Endothelial cell of umbilical vein (primary cell): ENCODE results near the gene INSRR. TPM values are rescaled to one million over a fixed set of nuclear protein-coding genes. Genes with fewer than 3 reads are reported as not detected.

Experiments
- BruUV-seq: library from RNA; stranded (reverse); fragments of 400-500 nt; replicated peaks from 2 replicates; lab custom pipeline; 2021; lab: Mats Ljungman, UMichigan
- CTCF ChIA-PET: fragments of 300-600, 350-600 bp; sonication (Branson Sonifier 250); formaldehyde crosslinking; loops from one replicate; lab custom pipeline; 2021; ENCODE audit warnings: antibody characterized with exemption, inconsistent platforms; lab: Charles Lee
- POLR2A ChIA-PET: fragments of 300-600, 350-600 bp; sonication (Branson Sonifier 250); formaldehyde crosslinking; loops from one replicate; lab custom pipeline; 2021; ENCODE audit warnings: antibody characterized with exemption, inconsistent platforms; lab: Charles Lee
- DNase-seq: peaks from one replicate; pipeline ENCODE4 v3.0.0-alpha.2; 2011; ENCODE audit warnings: low read depth, low spot score
- FAIRE-seq: peaks from 2 replicates; lab custom pipeline; 2011; peaks lifted over from hg19 to GRCh38; lab: Jason Lieb, UNC
- H2AFZ ChIP-seq: 2 replicates; pipeline ENCODE4 v1.6.0; 2012; ENCODE audit warnings: low read depth, low read length, control low read depth, inconsistent platforms
- H3K27ac ChIP-seq: 2 replicates; pipeline ENCODE4 v1.5.1; 2011; ENCODE audit warnings: low read depth, mild to moderate bottlenecking, control low read depth, low read length, moderate library complexity; ENCODE audit not compliant: insufficient read depth
- H3K27me3 ChIP-seq, 2 experiments: 2 replicates each; pipeline versions ENCODE4 v1.6.0 to v1.6.1; 2011; ENCODE audit warnings: low read length in 2 of 2, mixed read lengths in 1 of 2; ENCODE audit not compliant: control insufficient read depth in 2 of 2, insufficient read depth in 2 of 2
- H3K36me3 ChIP-seq, 2 experiments: 2 replicates in 1 of 2; 3 replicates in 1 of 2; pipeline ENCODE4 v1.5.1; 2011; ENCODE audit warnings: low read length in 2 of 2, mild to moderate bottlenecking in 1 of 2, moderate library complexity in 1 of 2; ENCODE audit not compliant: control insufficient read depth in 2 of 2, insufficient read depth in 2 of 2; ENCODE audit errors: extremely low read depth in 1 of 2
- H3K4me1 ChIP-seq: 3 replicates; pipeline ENCODE4 v1.5.1; 2011; ENCODE audit warnings: mild to moderate bottlenecking, low read length; ENCODE audit not compliant: control insufficient read depth, insufficient read depth; ENCODE audit errors: extremely low read depth
- H3K4me2 ChIP-seq: 2 replicates; pipeline ENCODE4 v1.6.1; 2011; ENCODE audit warnings: low read length, control low read depth, mixed read lengths; ENCODE audit not compliant: insufficient read depth
- H3K4me3 ChIP-seq, 3 experiments: fragments of 200-600 bp in 1 of 3; sonication (generic), shearing (Covaris generic) in 1 of 3; replicated peaks in 1 of 3; 2 replicates each; pipeline ENCODE4 v1.5.1; 2011 to 2016; ENCODE audit warnings: control low read depth in 3 of 3, low read length in 3 of 3, mild to moderate bottlenecking in 2 of 3, inconsistent platforms in 1 of 3, low read depth in 1 of 3, moderate library complexity in 1 of 3; ENCODE audit not compliant: insufficient read depth in 1 of 3
- H3K79me2 ChIP-seq: 2 replicates; pipeline ENCODE4 v1.6.0; 2012; ENCODE audit warnings: low read length, inconsistent platforms; ENCODE audit not compliant: control insufficient read depth, insufficient read depth
- H3K9ac ChIP-seq: replicated peaks from 2 replicates; pipeline ENCODE3; 2011; ENCODE audit warnings: low read length, control low read depth; ENCODE audit not compliant: insufficient read depth; ENCODE audit errors: extremely low read depth
- H3K9me1 ChIP-seq: replicated peaks from 3 replicates; pipeline ENCODE4 v1.6.0; 2011; ENCODE audit warnings: mild to moderate bottlenecking, low read length; ENCODE audit not compliant: control insufficient read depth, insufficient read depth; ENCODE audit errors: extremely low read depth
- H3K9me3 ChIP-seq: replicated peaks from 2 replicates; pipeline ENCODE4 v1.5.1; 2012; ENCODE audit warnings: low read length, inconsistent platforms; ENCODE audit not compliant: control insufficient read depth, insufficient read depth
- H4K20me1 ChIP-seq: replicated peaks from 2 replicates; pipeline ENCODE3; 2011; ENCODE audit warnings: mild to moderate bottlenecking, low read length; ENCODE audit not compliant: control insufficient read depth, insufficient read depth; ENCODE audit errors: extremely low read depth
- FOS ChIP-seq: IDR thresholded peaks from 2 replicates; pipeline ENCODE4 v1.6.1; 2011; ENCODE audit warnings: mild to moderate bottlenecking, low read length, moderate library complexity, borderline replicate concordance; ENCODE audit not compliant: insufficient read depth
- GATA2 ChIP-seq: IDR thresholded peaks from 2 replicates; pipeline ENCODE4 v1.7.0; 2011; ENCODE audit warnings: low read depth, mild to moderate bottlenecking, moderate library complexity, mixed read lengths, low read length; ENCODE audit not compliant: insufficient read length, insufficient read depth
- JUN ChIP-seq: IDR thresholded peaks from 2 replicates; pipeline ENCODE4 v1.6.1; 2011; ENCODE audit warnings: borderline replicate concordance, low read depth; ENCODE audit not compliant: insufficient read length, insufficient read depth
- POLR2A ChIP-seq: IDR thresholded peaks from 2 replicates; pipeline ENCODE4 v1.6.1; 2012; ENCODE audit warnings: low read depth, mild to moderate bottlenecking, control low read depth, low read length
- dilution Hi-C: fragments of 300-500 bp; cut with MboI; formaldehyde crosslinking; loops from one replicate; pipeline ENCODE4 v1.15.0; 2019; ENCODE audit warnings: low sequenced_read_pairs; ENCODE audit not compliant: extremely low pct_ligation_motif_present
- intact Hi-C: fragments of 100-400 bp; cut with micrococcal nuclease; formaldehyde crosslinking; loops from one replicate; pipeline ENCODE4 v1.10.0; 2022
- polyA plus RNA-seq, 4 experiments: library from polyadenylated mRNA; depleted of rRNA in 3 of 4; stranded (reverse) in 3 of 4; unstranded in 1 of 4; fragments of >200 nt; gene quantifications; 2 replicates each; pipeline versions ENCODE4 v1.2.1 to v1.2.3, GENCODE V29; 2011 to 2012; ENCODE audit warnings: missing spikeins in 1 of 4
- total RNA-seq: library from RNA; stranded (reverse); gene quantifications from 2 replicates; pipeline ENCODE4 v1.2.3, GENCODE V29; 2021
- TF ChIP-seq, protein P1 (sequence below): IDR thresholded peaks from 2 replicates; pipeline ENCODE4 v1.6.1; 2011; ENCODE audit not compliant: insufficient read depth, insufficient read length

Gene INSRR
- total and polyA plus RNA-seq, 2 donors (not counting 3 experiments of a cell fraction or from before 2014, with no cell fraction given): not detected

- Histone ChIP-seq H3K27ac (no peak overlapping the region), H3K4me2 (no peak overlapping the region), H3K27me3 (peaks cover 13 to 15% of the 10 kb centered on the region in 2 experiments), H3K9ac (no peak overlapping the region), H3K9me1 (no peaks in the 10 kb centered on the region), H3K4me1 (peaks cover 12% of the 10 kb centered on the region), H3K79me2 (no peaks in the 10 kb centered on the region), H4K20me1 (no peaks in the 10 kb centered on the region), H2AFZ (no peak overlapping the region), H3K9me3 (no peaks in the 10 kb centered on the region), H3K36me3 (no peaks in the 10 kb centered on the region), H3K4me3 (no peak overlapping the region)
- intact Hi-C loops: no loop called here
- no peak for TF ChIP-seq JUN
- TF ChIP-seq, protein P1, sequence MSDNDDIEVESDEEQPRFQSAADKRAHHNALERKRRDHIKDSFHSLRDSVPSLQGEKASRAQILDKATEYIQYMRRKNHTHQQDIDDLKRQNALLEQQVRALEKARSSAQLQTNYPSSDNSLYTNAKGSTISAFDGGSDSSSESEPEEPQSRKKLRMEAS: no peak
- TF ChIP-seq POLR2A: no peak
- no peak for TF ChIP-seq GATA2
- POLR2A ChIA-PET: no interaction called here
- DNase-seq (no peak), FAIRE-seq (no peak)
- CTCF ChIA-PET: interaction anchor here (1.0 to 1.8 kb wide), 3 partner anchors 25 to 139 kb away, joined by 3 to 7 read pairs (median 3); no protein-coding TSS in a partner anchor
- dilution Hi-C loops: no loop called here
- BruUV-seq: no TSS peak
Observed at GRCh38 chr1:156865258-156865657, 6.3 kb upstream of the INSRR start.

DNA sequence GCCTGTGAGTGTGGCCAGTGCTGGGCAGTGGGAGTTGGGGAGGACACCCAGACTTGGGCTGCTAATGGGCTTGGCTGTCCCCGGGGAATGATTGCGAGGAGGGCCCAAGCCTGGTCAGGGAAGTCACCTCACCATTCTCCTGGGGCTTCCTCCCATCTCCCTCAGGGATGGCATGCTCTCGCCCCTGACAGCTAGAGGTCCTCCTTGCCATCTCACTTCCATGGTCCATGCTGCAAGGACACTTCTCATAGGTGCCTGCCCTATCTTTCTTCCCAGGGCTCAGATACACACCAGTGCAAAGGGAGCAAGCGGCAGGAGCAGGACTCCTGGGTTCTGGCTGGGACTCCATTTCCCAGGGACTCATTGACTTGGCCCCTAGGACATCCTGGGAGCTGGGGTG is 5.9 kb upstream of the INSRR start:
- H3K9me3 ChIP-seq: no peaks in the 10 kb centered on the region
- H4K20me1 ChIP-seq: no peaks in the 10 kb centered on the region
- no peak overlapping the region for H2AFZ ChIP-seq
- no peak overlapping the region for H3K4me2 ChIP-seq
- peaks cover 13 to 15% of the 10 kb centered on the region in 2 experiments for H3K27me3 ChIP-seq
- ChIA-PET CTCF (interaction anchor here (1.2 to 10.5 kb wide), 5 partner anchors 25 to 175 kb away, joined by 3 to 336 read pairs (median 7); partner anchors contain the start of genes ISG20L2 and METTL25B), POLR2A (no interaction called here)
- dilution Hi-C loops (no loop called here), intact Hi-C loops (no loop called here)
- BruUV-seq: no TSS peak
- FAIRE-seq (no peak), DNase-seq (no peak)
- no peak overlapping the region for H3K4me3 ChIP-seq
- H3K27ac ChIP-seq: no peak overlapping the region
- no peak overlapping the region for H3K9ac ChIP-seq
- TF ChIP-seq JUN: no peak
- no peak for TF ChIP-seq FOS
- H3K36me3 ChIP-seq: no peaks in the 10 kb centered on the region
- peaks cover 15% of the 10 kb centered on the region for H3K4me1 ChIP-seq
- H3K9me1 ChIP-seq: no peaks in the 10 kb centered on the region
- no peaks in the 10 kb centered on the region for H3K79me2 ChIP-seq
